Liver (tissue), 3 donors: ENCODE data around the gene PRPH.

Source experiments
- ATF3 ChIP-seq: IDR thresholded peaks from 2 replicates; pipeline ENCODE4 v1.6.1; 2016; ENCODE audit warnings: antibody characterized with exemption
- CTCF ChIP-seq: fragments of 150-350 bp; IDR thresholded peaks from 2 replicates; pipeline ENCODE4 v1.5.1; 2017; ENCODE audit warnings: improper control_type of control experiment, low read depth, low read length; ENCODE audit not compliant: missing input control
- GABPA ChIP-seq, 2 donors: IDR thresholded peaks in 1 of 2; conservative IDR thresholded peaks in 1 of 2; 2 replicates each; pipeline ENCODE4 v1.6.1; 2016; ENCODE audit warnings: antibody characterized with exemption in 2 of 2, mild to moderate bottlenecking in 1 of 2, moderate library complexity in 1 of 2
- HNF4G ChIP-seq: IDR thresholded peaks from 2 replicates; pipeline ENCODE4 v1.6.1; 2016; ENCODE audit warnings: antibody characterized with exemption
- MAX ChIP-seq: IDR thresholded peaks from 2 replicates; pipeline ENCODE4 v1.6.1; 2016; ENCODE audit warnings: antibody characterized with exemption
- RAD21 ChIP-seq, 2 donors: IDR thresholded peaks; 2 replicates each; pipeline ENCODE4 v1.6.1; 2016; ENCODE audit warnings: antibody characterized with exemption in 2 of 2, mild to moderate bottlenecking in 2 of 2
- REST ChIP-seq: IDR thresholded peaks from 2 replicates; pipeline ENCODE4 v1.6.1; 2016; ENCODE audit warnings: antibody characterized with exemption, mild to moderate bottlenecking
- SP1 ChIP-seq: IDR thresholded peaks from 2 replicates; pipeline ENCODE4 v1.6.1; 2018; ENCODE audit warnings: antibody characterized with exemption, mild to moderate bottlenecking
- donor health status: healthy.
- donor health status: healthy.

GRCh38 chr12:49334226-49334625 is 39.3 kb downstream of the PRPH start:
- TF ChIP-seq CTCF (no peak), REST (no peak), HNF4G (no peak), ATF3 (no peak), SP1 (no peak), GABPA (IDR thresholded peaks at IDR 0.05 in 1 of 2, conservative IDR thresholded peaks at IDR 0.05 in 1 of 2) (no peak), MAX (no peak), RAD21 (IDR thresholded peaks at IDR 0.05) (no peak)
